OCI-LY7 (cell line): ENCODE data around the gene DICER1.

Experiments
- EZH2phosphoT487 ChIP-seq: fragments of 200-600 bp; sonication (generic); IDR thresholded peaks from 2 replicates; pipeline ENCODE4 v1.6.1; 2018; ENCODE audit warnings: low read depth, borderline replicate concordance, mild to moderate bottlenecking, mixed run types, antibody characterized with exemption, low read length, moderate library complexity, mixed read lengths
- TF ChIP-seq, protein P1 (sequence below): fragments of 200-600 bp; sonication (generic); conservative IDR thresholded peaks from 2 replicates; pipeline ENCODE4 v1.5.1; 2014; ENCODE audit warnings: mild to moderate bottlenecking, antibody characterized with exemption, low read length, moderate library complexity, mixed read lengths

DNA sequence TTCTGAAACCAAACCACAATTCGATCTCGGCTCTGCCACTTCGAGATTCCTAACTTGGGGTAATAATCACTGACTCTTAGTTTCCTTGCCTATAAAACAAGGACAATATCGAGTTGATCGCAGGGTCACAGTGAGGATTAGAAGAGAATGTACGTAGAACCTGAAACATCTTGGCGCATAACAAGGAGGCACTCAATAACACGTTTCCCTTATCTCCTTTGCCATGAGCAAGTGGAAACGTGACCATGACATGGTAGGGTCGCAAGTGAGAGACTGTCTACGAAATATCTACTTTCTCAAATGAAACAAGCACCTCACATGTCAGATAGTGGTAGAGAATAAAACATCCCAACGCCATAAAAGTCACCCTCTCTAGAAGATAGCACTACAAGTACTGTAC, 2.3 kb downstream of the DICER1 start:
- TF ChIP-seq, protein P1, sequence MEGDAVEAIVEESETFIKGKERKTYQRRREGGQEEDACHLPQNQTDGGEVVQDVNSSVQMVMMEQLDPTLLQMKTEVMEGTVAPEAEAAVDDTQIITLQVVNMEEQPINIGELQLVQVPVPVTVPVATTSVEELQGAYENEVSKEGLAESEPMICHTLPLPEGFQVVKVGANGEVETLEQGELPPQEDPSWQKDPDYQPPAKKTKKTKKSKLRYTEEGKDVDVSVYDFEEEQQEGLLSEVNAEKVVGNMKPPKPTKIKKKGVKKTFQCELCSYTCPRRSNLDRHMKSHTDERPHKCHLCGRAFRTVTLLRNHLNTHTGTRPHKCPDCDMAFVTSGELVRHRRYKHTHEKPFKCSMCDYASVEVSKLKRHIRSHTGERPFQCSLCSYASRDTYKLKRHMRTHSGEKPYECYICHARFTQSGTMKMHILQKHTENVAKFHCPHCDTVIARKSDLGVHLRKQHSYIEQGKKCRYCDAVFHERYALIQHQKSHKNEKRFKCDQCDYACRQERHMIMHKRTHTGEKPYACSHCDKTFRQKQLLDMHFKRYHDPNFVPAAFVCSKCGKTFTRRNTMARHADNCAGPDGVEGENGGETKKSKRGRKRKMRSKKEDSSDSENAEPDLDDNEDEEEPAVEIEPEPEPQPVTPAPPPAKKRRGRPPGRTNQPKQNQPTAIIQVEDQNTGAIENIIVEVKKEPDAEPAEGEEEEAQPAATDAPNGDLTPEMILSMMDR: no peak
- no peak for TF ChIP-seq EZH2phosphoT487
